ENCODE results near the gene GTPBP2. TPM values are rescaled to one million over a fixed set of nuclear protein-coding genes. Genes with fewer than 3 reads are reported as not detected.
A peak's percentile ranks its signal among the peaks of the same experiment; 100 is the strongest.

The GTPBP2 gene
- total and polyA plus RNA-seq, 2 of the 13 experiments (the other 11 are each of a cell fraction or from before 2014, with no cell fraction given), result 26.9 to 88.2 TPM

DNA sequence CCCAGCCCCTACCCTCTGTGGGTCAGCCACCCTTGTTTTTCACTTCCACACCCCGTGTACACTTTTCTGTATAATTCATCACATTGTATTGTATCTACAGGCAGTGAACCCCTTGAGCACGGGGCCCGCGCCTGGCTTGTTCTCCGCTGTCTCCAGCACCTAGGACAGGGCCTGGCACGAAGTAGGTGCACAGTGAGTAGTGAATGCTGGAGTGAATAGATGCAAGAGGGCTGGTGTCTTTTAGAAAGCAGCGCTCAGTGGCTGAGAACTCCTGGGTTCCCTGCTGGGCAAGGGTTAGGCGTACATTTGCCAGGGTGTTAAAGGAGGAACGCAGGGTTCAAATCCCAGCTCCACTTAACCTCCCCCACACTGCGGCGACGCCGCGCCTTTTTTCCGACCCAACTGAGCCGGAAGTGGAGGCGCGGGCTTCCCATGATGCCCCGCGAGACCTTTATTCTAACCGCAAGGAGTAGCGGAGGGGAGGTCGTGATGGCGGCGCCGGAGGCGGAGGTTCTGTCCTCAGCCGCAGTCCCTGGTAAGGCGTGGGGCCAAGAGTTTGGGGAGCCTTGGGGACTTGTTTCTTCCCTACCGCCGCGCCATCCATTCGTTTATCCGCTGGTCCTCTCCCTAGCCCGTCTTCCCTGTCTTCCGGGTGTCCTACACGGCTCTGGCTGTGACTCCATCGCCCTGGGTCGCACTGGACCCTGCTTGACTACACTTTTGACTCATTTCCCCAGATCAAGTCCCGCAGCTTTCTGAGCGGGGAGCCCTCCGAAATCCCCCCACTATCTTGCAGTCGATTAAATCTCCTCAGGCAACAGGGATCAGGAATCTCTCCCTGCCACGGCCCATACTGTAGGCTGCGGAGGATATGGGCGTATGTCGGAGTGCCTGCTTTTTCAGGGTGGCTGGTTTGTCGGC, 6.6 kb upstream of the GTPBP2 start, which contains the start of gene MAD2L1BP (continued):
- TF ChIP-seq MAZ (IDR thresholded peaks at IDR 0.05; ENCODE audit: borderline replicate concordance, low read depth, low read length), result no peak
- TF ChIP-seq MAZ (CRISPR knock-in tag; IDR thresholded peaks at IDR 0.05; ENCODE audit: low read depth), result peak; percentile 84
- TF ChIP-seq ZBTB7B (CRISPR knock-in tag; IDR thresholded peaks at IDR 0.05), result peak; percentile 80
- TF ChIP-seq MBNL3 (CRISPR knock-in tag; conservative IDR thresholded peaks at IDR 0.05), result no peak
- peak; percentile 49 for TF ChIP-seq ONECUT2 (CRISPR knock-in tag; IDR thresholded peaks at IDR 0.05)
- peak; percentile 77 for TF ChIP-seq POGZ (CRISPR knock-in tag; IDR thresholded peaks at IDR 0.05)
- TF ChIP-seq PATZ1 (CRISPR knock-in tag; IDR thresholded peaks at IDR 0.05), result peak; percentile 26; the same call in 1 of the 2 replicates
- TF ChIP-seq, protein P1, sequence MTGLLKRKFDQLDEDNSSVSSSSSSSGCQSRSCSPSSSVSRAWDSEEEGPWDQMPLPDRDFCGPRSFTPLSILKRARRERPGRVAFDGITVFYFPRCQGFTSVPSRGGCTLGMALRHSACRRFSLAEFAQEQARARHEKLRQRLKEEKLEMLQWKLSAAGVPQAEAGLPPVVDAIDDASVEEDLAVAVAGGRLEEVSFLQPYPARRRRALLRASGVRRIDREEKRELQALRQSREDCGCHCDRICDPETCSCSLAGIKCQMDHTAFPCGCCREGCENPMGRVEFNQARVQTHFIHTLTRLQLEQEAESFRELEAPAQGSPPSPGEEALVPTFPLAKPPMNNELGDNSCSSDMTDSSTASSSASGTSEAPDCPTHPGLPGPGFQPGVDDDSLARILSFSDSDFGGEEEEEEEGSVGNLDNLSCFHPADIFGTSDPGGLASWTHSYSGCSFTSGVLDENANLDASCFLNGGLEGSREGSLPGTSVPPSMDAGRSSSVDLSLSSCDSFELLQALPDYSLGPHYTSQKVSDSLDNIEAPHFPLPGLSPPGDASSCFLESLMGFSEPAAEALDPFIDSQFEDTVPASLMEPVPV (CRISPR knock-in tag; IDR thresholded peaks at IDR 0.05), result peak; percentile 86
- TF ChIP-seq U2AF2 (IDR thresholded peaks at IDR 0.05; ENCODE audit: low read depth, low read length), result peak; percentile 31; the same call in 1 of the 2 replicates
- TF ChIP-seq GABPA (IDR thresholded peaks at IDR 0.05; ENCODE audit: low read depth, low read length), result peak; percentile 65
- peak; percentile 95 for TF ChIP-seq GABPA (CRISPR knock-in tag; IDR thresholded peaks at IDR 0.05; ENCODE audit: low read depth)
- peak; percentile 82 for TF ChIP-seq RXRB (CRISPR knock-in tag; IDR thresholded peaks at IDR 0.05; ENCODE audit: borderline replicate concordance)
- peak; percentile 92 for TF ChIP-seq ZNF274 (CRISPR knock-in tag; IDR thresholded peaks at IDR 0.05)
- TF ChIP-seq, protein P2, sequence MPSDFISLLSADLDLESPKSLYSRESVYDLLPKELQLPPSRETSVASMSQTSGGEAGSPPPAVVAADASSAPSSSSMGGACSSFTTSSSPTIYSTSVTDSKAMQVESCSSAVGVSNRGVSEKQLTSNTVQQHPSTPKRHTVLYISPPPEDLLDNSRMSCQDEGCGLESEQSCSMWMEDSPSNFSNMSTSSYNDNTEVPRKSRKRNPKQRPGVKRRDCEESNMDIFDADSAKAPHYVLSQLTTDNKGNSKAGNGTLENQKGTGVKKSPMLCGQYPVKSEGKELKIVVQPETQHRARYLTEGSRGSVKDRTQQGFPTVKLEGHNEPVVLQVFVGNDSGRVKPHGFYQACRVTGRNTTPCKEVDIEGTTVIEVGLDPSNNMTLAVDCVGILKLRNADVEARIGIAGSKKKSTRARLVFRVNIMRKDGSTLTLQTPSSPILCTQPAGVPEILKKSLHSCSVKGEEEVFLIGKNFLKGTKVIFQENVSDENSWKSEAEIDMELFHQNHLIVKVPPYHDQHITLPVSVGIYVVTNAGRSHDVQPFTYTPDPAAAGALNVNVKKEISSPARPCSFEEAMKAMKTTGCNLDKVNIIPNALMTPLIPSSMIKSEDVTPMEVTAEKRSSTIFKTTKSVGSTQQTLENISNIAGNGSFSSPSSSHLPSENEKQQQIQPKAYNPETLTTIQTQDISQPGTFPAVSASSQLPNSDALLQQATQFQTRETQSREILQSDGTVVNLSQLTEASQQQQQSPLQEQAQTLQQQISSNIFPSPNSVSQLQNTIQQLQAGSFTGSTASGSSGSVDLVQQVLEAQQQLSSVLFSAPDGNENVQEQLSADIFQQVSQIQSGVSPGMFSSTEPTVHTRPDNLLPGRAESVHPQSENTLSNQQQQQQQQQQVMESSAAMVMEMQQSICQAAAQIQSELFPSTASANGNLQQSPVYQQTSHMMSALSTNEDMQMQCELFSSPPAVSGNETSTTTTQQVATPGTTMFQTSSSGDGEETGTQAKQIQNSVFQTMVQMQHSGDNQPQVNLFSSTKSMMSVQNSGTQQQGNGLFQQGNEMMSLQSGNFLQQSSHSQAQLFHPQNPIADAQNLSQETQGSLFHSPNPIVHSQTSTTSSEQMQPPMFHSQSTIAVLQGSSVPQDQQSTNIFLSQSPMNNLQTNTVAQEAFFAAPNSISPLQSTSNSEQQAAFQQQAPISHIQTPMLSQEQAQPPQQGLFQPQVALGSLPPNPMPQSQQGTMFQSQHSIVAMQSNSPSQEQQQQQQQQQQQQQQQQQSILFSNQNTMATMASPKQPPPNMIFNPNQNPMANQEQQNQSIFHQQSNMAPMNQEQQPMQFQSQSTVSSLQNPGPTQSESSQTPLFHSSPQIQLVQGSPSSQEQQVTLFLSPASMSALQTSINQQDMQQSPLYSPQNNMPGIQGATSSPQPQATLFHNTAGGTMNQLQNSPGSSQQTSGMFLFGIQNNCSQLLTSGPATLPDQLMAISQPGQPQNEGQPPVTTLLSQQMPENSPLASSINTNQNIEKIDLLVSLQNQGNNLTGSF (CRISPR knock-in tag; IDR thresholded peaks at IDR 0.05), result no peak
- peak; percentile 47; the same call in 1 of the 2 replicates for TF ChIP-seq ZNF615 (CRISPR knock-in tag; IDR thresholded peaks at IDR 0.05; ENCODE audit: borderline replicate concordance)
- TF ChIP-seq ZNF512 (CRISPR knock-in tag; IDR thresholded peaks at IDR 0.05), result 0 out of 2 replicates have a peak, but pooled peaks have one; percentile 58
